PC-3 (cell line): Measurements from ENCODE around the gene PPP6R1. TPM values are rescaled to one million over a fixed set of nuclear protein-coding genes. Genes with fewer than 3 reads are reported as not detected.

ENCODE experiments used
- ATAC-seq: fragments of 200-7000 bp; cut with Tn5 transposase; 2 replicates; pipeline ENCODE4 v1.9.1; 2020; ENCODE audit warnings: mild to moderate bottlenecking, moderate library complexity
- BruUV-seq: library from RNA; stranded (reverse); fragments of 400-500 nt; replicated peaks from 2 replicates; lab custom pipeline; 2021; lab: Mats Ljungman, UMichigan
- CTCF ChIA-PET: fragments of 300-600 bp; sonication (Branson Sonifier 250); formaldehyde crosslinking; loops from one replicate; lab custom pipeline; 2022; ENCODE audit warnings: antibody characterized with exemption; lab: Charles Lee
- POLR2A ChIA-PET: fragments of 300-600 bp; sonication (Branson Sonifier 250); formaldehyde crosslinking; loops from one replicate; lab custom pipeline; 2022; ENCODE audit warnings: antibody characterized with exemption; ENCODE audit not compliant: unreplicated experiment; lab: Charles Lee
- DNase-seq: peaks from one replicate; pipeline ENCODE4 v3.0.0-alpha.2; 2015
- H2AFZ ChIP-seq: fragments of 300-600 bp; sonication (generic); 2 replicates; pipeline ENCODE4 v1.6.0; 2016; ENCODE audit warnings: antibody characterized with exemption, low read length
- H3F3A ChIP-seq: fragments of 300-600 bp; sonication (generic); one replicate; pipeline ENCODE4 v1.6.0; 2017; ENCODE audit warnings: antibody characterized with exemption, low read length, control low read depth, mild to moderate bottlenecking; ENCODE audit not compliant: unreplicated experiment
- H3K27ac ChIP-seq: fragments of 300-600 bp; sonication (generic); 2 replicates; pipeline ENCODE4 v1.5.1; 2016; ENCODE audit warnings: mild to moderate bottlenecking, low read length
- H3K27me3 ChIP-seq: fragments of 300-600 bp; sonication (generic); 2 replicates; pipeline ENCODE4 v1.6.1; 2016; ENCODE audit warnings: low read length, mixed read lengths
- H3K36me3 ChIP-seq: fragments of 300-600 bp; sonication (generic); 2 replicates; pipeline ENCODE4 v1.6.1; 2016; ENCODE audit warnings: low read depth, mixed run types, low read length, mixed read lengths
- H3K4me1 ChIP-seq: fragments of 300-600 bp; sonication (generic); 2 replicates; pipeline ENCODE4 v1.5.1; 2016; ENCODE audit warnings: low read length; ENCODE audit not compliant: insufficient read depth
- H3K4me2 ChIP-seq: fragments of 300-600 bp; sonication (generic); 2 replicates; pipeline ENCODE4 v1.6.0; 2016; ENCODE audit warnings: low read length
- H3K4me3 ChIP-seq: fragments of 300-600 bp; sonication (generic); 2 replicates; pipeline ENCODE4 v1.5.1; 2016; ENCODE audit warnings: mild to moderate bottlenecking, low read length, mixed read lengths
- H3K79me2 ChIP-seq: fragments of 300-600 bp; sonication (generic); 2 replicates; pipeline ENCODE4 v1.6.1; 2017; ENCODE audit warnings: low read length, mixed read lengths
- H3K9ac ChIP-seq: fragments of 300-600 bp; sonication (generic); 2 replicates; pipeline ENCODE4 v1.6.0; 2016; ENCODE audit warnings: mild to moderate bottlenecking, low read length
- H3K9me2 ChIP-seq: fragments of 300-600 bp; sonication (generic); replicated peaks from 2 replicates; pipeline ENCODE4 v1.6.1; 2016; ENCODE audit warnings: mixed run types, low read length, mixed read lengths
- H3K9me3 ChIP-seq: fragments of 300-600 bp; sonication (generic); 2 replicates; pipeline ENCODE4 v1.6.1; 2016; ENCODE audit warnings: low read length, mixed read lengths
- H4K20me1 ChIP-seq: fragments of 300-600 bp; sonication (generic); 2 replicates; pipeline ENCODE4 v1.6.1; 2016; ENCODE audit warnings: low read length, mixed read lengths
- EZH2 ChIP-seq: fragments of 300-600 bp; sonication (generic); IDR thresholded peaks from one replicate; pipeline ENCODE4 v1.6.1; 2017; ENCODE audit warnings: antibody characterized with exemption, mild to moderate bottlenecking, low read length; ENCODE audit not compliant: unreplicated experiment
- EZH2phosphoT487 ChIP-seq: fragments of 300-600 bp; sonication (generic); IDR thresholded peaks from 2 replicates; pipeline ENCODE4 v1.6.1; 2018; ENCODE audit warnings: mild to moderate bottlenecking, antibody characterized with exemption, low read length, borderline replicate concordance
- intact Hi-C: fragments of 100-400 bp; cut with micrococcal nuclease; formaldehyde crosslinking; loops from 2 replicates; pipeline ENCODE4 v1.9.0; 2023
- total RNA-seq: library from RNA; depleted of rRNA; stranded (reverse); fragments of >200 nt; gene quantifications from 2 replicates; pipeline ENCODE4 v1.2.3, GENCODE V29; 2014
- TF ChIP-seq, protein P1 (sequence below): fragments of 300-600 bp; sonication (generic); conservative IDR thresholded peaks from 2 replicates; pipeline ENCODE4 v1.5.1; 2017; ENCODE audit warnings: antibody characterized with exemption, low read depth, mild to moderate bottlenecking, low read length

PPP6R1 gene
- total RNA-seq, 1 experiment from 2014 or later = 159 TPM

DNA sequence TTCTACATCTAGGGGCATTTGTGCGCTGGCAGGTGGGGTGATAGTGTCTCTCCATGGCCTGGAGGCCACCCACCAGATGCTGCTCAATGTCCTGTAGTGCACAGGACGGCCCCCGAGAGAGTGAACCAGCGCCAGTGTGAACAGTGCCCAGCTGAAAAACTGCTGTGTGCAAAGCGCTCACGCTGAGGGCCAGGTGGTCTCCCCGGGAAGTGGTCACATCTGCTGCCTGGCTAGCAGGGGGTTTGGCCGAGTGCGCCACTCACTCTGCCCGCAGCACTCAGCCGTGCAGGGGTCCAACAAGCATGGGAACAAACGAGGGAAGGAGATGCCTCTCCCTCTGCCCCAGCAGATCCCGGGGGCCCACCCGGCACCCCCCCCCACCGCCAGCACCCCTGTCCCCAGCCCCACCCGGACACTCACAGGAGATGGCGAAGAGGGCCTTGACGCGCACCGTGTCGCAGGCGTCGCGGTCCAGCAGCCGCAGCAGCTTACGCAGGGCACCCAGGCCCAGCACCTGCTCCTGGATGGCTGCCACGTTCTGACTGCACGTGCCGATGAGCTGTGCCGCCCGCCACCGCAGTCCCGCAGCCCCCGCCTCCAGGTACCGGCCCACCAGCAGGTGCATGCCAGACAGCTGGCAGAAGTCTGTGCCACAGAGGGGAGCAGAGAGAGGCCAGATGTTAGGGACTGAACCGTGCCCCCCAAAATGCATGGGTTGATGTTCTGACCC is 15.3 kb upstream of the PPP6R1 start:
- no TSS peak for BruUV-seq
- H3K27ac ChIP-seq = no peak overlapping the region

DNA sequence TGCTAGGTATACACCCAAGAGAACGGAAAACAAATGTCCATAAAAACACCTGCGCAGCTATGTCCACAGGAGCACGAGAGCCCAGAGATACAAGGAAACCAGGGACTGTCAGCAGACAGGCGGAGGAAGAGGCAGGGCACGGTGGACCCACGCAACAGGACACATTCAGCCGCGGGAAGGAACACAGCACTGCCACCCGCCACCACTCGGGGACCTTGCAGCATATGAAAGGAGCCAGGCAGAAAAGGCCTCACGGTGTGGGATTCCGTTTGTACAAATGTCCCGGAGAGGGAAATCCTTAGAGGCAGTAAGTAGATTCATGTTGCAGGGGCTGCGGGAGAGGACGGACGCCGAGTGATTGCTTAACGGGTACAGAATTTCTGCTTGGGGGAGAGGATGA is 13.3 kb upstream of the PPP6R1 start:
- intact Hi-C loops = no loop called here
- DNase-seq = no peak
- POLR2A ChIA-PET = no interaction called here
- BruUV-seq = no TSS peak
- H3K36me3 ChIP-seq = peaks cover 17% of the 10 kb centered on the region
- no peaks in the 10 kb centered on the region for H3K4me1 ChIP-seq
- no peaks in the 10 kb centered on the region for H3F3A ChIP-seq
- H3K9me2 ChIP-seq = no peaks in the 10 kb centered on the region
- H3K4me3 ChIP-seq = no peak overlapping the region
- H4K20me1 ChIP-seq = no peaks in the 10 kb centered on the region
- TF ChIP-seq, protein P1, sequence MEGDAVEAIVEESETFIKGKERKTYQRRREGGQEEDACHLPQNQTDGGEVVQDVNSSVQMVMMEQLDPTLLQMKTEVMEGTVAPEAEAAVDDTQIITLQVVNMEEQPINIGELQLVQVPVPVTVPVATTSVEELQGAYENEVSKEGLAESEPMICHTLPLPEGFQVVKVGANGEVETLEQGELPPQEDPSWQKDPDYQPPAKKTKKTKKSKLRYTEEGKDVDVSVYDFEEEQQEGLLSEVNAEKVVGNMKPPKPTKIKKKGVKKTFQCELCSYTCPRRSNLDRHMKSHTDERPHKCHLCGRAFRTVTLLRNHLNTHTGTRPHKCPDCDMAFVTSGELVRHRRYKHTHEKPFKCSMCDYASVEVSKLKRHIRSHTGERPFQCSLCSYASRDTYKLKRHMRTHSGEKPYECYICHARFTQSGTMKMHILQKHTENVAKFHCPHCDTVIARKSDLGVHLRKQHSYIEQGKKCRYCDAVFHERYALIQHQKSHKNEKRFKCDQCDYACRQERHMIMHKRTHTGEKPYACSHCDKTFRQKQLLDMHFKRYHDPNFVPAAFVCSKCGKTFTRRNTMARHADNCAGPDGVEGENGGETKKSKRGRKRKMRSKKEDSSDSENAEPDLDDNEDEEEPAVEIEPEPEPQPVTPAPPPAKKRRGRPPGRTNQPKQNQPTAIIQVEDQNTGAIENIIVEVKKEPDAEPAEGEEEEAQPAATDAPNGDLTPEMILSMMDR = no peak
- TF ChIP-seq EZH2phosphoT487 (no peak), EZH2 (no peak)
- H3K79me2 ChIP-seq = no peaks in the 10 kb centered on the region
- no peaks in the 10 kb centered on the region for H3K27me3 ChIP-seq
- no peak overlapping the region for H2AFZ ChIP-seq
- H3K4me2 ChIP-seq = no peak overlapping the region
- H3K9ac ChIP-seq = no peak overlapping the region
- CTCF ChIA-PET = no interaction called here
- no peak for ATAC-seq
- H3K9me3 ChIP-seq = no peaks in the 10 kb centered on the region
- H3K27ac ChIP-seq = no peak overlapping the region

More for the DNA sequence above, 15.3 kb upstream of the PPP6R1 start:
- Histone ChIP-seq H3K27me3 (no peaks in the 10 kb centered on the region), H3K79me2 (peaks cover 9% of the 10 kb centered on the region), H4K20me1 (no peaks in the 10 kb centered on the region), H3K36me3 (peaks cover 22% of the 10 kb centered on the region), H3K9me3 (no peaks in the 10 kb centered on the region), H3K9ac (no peak overlapping the region), H3F3A (no peaks in the 10 kb centered on the region), H2AFZ (no peak overlapping the region), H3K4me1 (peaks cover 3% of the 10 kb centered on the region; the same call in 1 of the 2 replicates), H3K9me2 (no peaks in the 10 kb centered on the region), H3K4me3 (no peak overlapping the region), H3K4me2 (no peak overlapping the region)
- ATAC-seq = no peak
- TF ChIP-seq EZH2 = no peak
- TF ChIP-seq, protein P1 = no peak
- CTCF ChIA-PET = no interaction called here
- intact Hi-C loops = no loop called here
- no peak for DNase-seq
- POLR2A ChIA-PET = no interaction called here

DNA sequence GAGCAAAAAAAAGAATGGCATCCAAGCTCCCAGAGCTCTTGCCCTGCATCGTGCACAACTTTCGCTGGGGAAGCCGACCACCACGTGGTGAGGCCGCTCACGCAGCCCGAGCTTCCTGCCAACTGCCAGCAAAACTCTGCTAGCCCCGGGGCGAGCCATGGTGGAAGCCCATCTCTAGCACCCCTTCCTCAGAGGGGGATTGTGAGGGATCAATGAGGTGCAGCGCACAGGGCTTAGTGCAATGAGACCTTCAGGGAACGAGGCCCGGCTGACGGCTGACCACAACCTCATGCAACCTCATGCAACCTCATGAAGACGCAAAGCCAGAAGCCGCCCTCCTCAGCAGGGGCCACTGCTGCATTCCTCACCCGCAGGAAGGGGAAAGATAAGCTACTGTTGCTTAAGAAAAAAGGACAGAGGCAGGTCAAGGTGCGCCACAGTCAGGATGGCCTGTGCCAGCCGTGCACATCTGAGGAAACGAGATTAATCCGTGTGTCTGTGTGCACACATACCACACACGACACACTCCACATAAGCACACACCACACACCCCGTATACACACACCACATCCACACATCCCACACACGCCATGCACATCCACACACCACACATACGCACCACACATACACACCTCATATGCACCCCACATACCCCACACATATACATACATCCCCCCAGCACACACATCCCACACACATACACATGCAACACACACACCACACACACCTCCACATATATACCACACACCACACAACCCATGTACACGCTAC is 11.5 kb upstream of the PPP6R1 start:
- intact Hi-C loops = no loop called here
- ChIA-PET CTCF (no interaction called here), POLR2A (no interaction called here)
- H3K4me3 ChIP-seq = no peak overlapping the region
- ATAC-seq (no peak), DNase-seq (no peak)
- H3F3A ChIP-seq = no peaks in the 10 kb centered on the region
- H3K4me2 ChIP-seq = no peak overlapping the region
- peaks cover 21% of the 10 kb centered on the region for H3K36me3 ChIP-seq
- no peaks in the 10 kb centered on the region for H3K27me3 ChIP-seq
- no peak overlapping the region for H2AFZ ChIP-seq
- H3K9me2 ChIP-seq = no peaks in the 10 kb centered on the region
- no peak overlapping the region for H3K27ac ChIP-seq
- no peaks in the 10 kb centered on the region for H4K20me1 ChIP-seq
- H3K9me3 ChIP-seq = no peaks in the 10 kb centered on the region
- no peaks in the 10 kb centered on the region for H3K4me1 ChIP-seq
- H3K9ac ChIP-seq = no peak overlapping the region
- BruUV-seq = no TSS peak
- H3K79me2 ChIP-seq = peaks cover 6% of the 10 kb centered on the region
- no peak for TF ChIP-seq EZH2phosphoT487
- TF ChIP-seq EZH2 = no peak
- TF ChIP-seq, protein P1 = no peak
